HCEC 1CT (cell line): ENCODE data around the gene SMG1.
A peak's percentile ranks its signal among the peaks of the same experiment; 100 is the strongest.

Experiments
- DNase-seq: peaks from one replicate; pipeline ENCODE4 v3.0.0-alpha.2; 2017

The SMG1 gene

GRCh38 chr16:18842565-18842964 lies 83.6 kb downstream of the SMG1 start:
- no peak for DNase-seq

- DNase-seq = no peak
These were observed 84.2 kb downstream of the SMG1 start for GRCh38 chr16:18841833-18842525.

GRCh38 chr16:18839555-18839954 lies 86.7 kb downstream of the SMG1 start:
- DNase-seq = no peak

GRCh38 chr16:18836702-18837101 lies 89.5 kb downstream of the SMG1 start:
- DNase-seq = no peak

- DNase-seq = no peak
These were observed 91.3 kb downstream of the SMG1 start for GRCh38 chr16:18834864-18835263.

GRCh38 chr16:18833707-18834505 lies 92.3 kb downstream of the SMG1 start:
- no peak for DNase-seq

GRCh38 chr16:18832613-18833012 lies 93.6 kb downstream of the SMG1 start:
- no peak for DNase-seq

GRCh38 chr16:18832006-18832405 lies 94.2 kb downstream of the SMG1 start:
- no peak for DNase-seq

GRCh38 chr16:18829251-18829650 lies 97.0 kb downstream of the SMG1 start:
- no peak for DNase-seq

- DNase-seq = no peak
These were observed 98.3 kb downstream of the SMG1 start for GRCh38 chr16:18827890-18828289.

- DNase-seq = no peak
These were observed 109.9 kb downstream of the SMG1 start for GRCh38 chr16:18816286-18816685.

GRCh38 chr16:18811925-18812324 lies 114.3 kb downstream of the SMG1 start:
- DNase-seq = no peak

- DNase-seq = no peak
These were observed 117.0 kb downstream of the SMG1 start for GRCh38 chr16:18809165-18809564.

- DNase-seq = no peak
These were observed 120.9 kb downstream of the SMG1 start for GRCh38 chr16:18805257-18805773.

- no peak for DNase-seq
These were observed 121.7 kb downstream of the SMG1 start for GRCh38 chr16:18804540-18804939.

- peak; percentile 56 for DNase-seq
These were observed 122.4 kb downstream of the SMG1 start for GRCh38 chr16:18803569-18804462.

GRCh38 chr16:18802767-18803343 lies 123.4 kb downstream of the SMG1 start:
- no peak for DNase-seq

GRCh38 chr16:18801145-18801972 lies 124.8 kb downstream of the SMG1 start, which contains the start of gene ARL6IP1:
TSS of gene ARL6IP1 (minus strand) at chr16:18801549. CDS start at chr16:18801466, 83 bp downstream.
- peak; percentile 99 for DNase-seq

- DNase-seq = no peak
These were observed 125.4 kb downstream of the SMG1 start for GRCh38 chr16:18800775-18801144.

- no peak for DNase-seq
These were observed 125.9 kb downstream of the SMG1 start for GRCh38 chr16:18800293-18800692.

GRCh38 chr16:18799500-18799899 lies 126.7 kb downstream of the SMG1 start:
- DNase-seq = no peak

GRCh38 chr16:18797746-18798145 lies 128.5 kb downstream of the SMG1 start:
- no peak for DNase-seq
